ENCODE measurements around the gene DENND4C. TPM values are rescaled to one million over a fixed set of nuclear protein-coding genes. Genes with fewer than 3 reads are reported as not detected.
A peak's percentile ranks its signal among the peaks of the same experiment; 100 is the strongest.
"Not testable (repeated sequence)": the region's sequence is repeated elsewhere in the genome, so short reads cannot be mapped to it uniquely, and the experiment has no call there.

DENND4C gene
- total and polyA plus RNA-seq, 5 experiments from 2014 or later: 31.0 to 74.4 (median 40.2) TPM

- peak overlapping the region in 2 of 10 donors; percentile 58 to 69 for H3K27ac Mint-ChIP-seq
- peak overlapping the region in 1 of 10 donors; percentile 4 for H3K4me3 Mint-ChIP-seq
- DNase-seq, H3K9me3 Mint-ChIP-seq, H3K27me3 Mint-ChIP-seq, ATAC-seq, POLR2A ChIA-PET: not testable (repeated sequence)
- peaks cover 0 to 32% (median 9%) of the 10 kb centered on the region in 3 donors for H3K36me3 Mint-ChIP-seq
- H3K4me1 Mint-ChIP-seq: peaks cover 40 to 74% (median 66%) of the 10 kb centered on the region in 4 donors
These were observed 21.1 kb downstream of the DENND4C start for GRCh38 chr9:19251622-19252021.

GRCh38 chr9:19252174-19252884 is 21.8 kb downstream of the DENND4C start:
- POLR2A ChIA-PET: no interaction called here

GRCh38 chr9:19252885-19253219 is 22.4 kb downstream of the DENND4C start:
- ATAC-seq (no peak), DNase-seq (no peak)
- H3K36me3 Mint-ChIP-seq: peaks cover 0 to 25% (median 10%) of the 10 kb centered on the region in 3 donors
- peak overlapping the region in 2 of 10 donors; percentile 39 to 48 for H3K4me3 Mint-ChIP-seq
- H3K9me3 Mint-ChIP-seq: no peaks in the 10 kb centered on the region
- POLR2A ChIA-PET: no interaction called here
- no peaks in the 10 kb centered on the region for H3K27me3 Mint-ChIP-seq
- H3K4me1 Mint-ChIP-seq: peaks cover 33 to 71% (median 59%) of the 10 kb centered on the region in 4 donors
- H3K27ac Mint-ChIP-seq: peak overlapping the region in 3 of 10 donors; percentile 6 to 57 (median 17)

More at GRCh38 chr9:19252174-19252884, 21.8 kb downstream of the DENND4C start:
- Mint-ChIP-seq H3K4me3 (peak overlapping the region in 1 of 10 donors; percentile 39), H3K27me3 (no peaks in the 10 kb centered on the region), H3K9me3 (no peaks in the 10 kb centered on the region), H3K27ac (peak overlapping the region in 4 of 10 donors; percentile 10 to 69 (median 54)), H3K36me3 (peaks cover 0 to 26% (median 11%) of the 10 kb centered on the region in 3 donors), H3K4me1 (peaks cover 34 to 71% (median 61%) of the 10 kb centered on the region in 4 donors)
- ATAC-seq (no peak), DNase-seq (no peak)

- Mint-ChIP-seq H3K4me1 (peaks cover 27 to 65% (median 57%) of the 10 kb centered on the region in 4 donors), H3K27ac (peak overlapping the region in 3 of 10 donors; percentile 5 to 83 (median 12)), H3K4me3 (no peak overlapping the region), H3K27me3 (no peaks in the 10 kb centered on the region), H3K36me3 (peaks cover 0 to 13% (median 6%) of the 10 kb centered on the region in 3 donors), H3K9me3 (peaks cover 0 to 2% (median 0%) of the 10 kb centered on the region in 9 donors)
- DNase-seq (no peak), ATAC-seq (no peak)
- POLR2A ChIA-PET: no interaction called here
These were observed 24.6 kb downstream of the DENND4C start for GRCh38 chr9:19255112-19255511.

- peaks cover 0 to 2% (median 0%) of the 10 kb centered on the region in 9 donors for H3K9me3 Mint-ChIP-seq
- ATAC-seq (no peak), DNase-seq (no peak)
- no peaks in the 10 kb centered on the region for H3K27me3 Mint-ChIP-seq
- H3K4me3 Mint-ChIP-seq: peak overlapping the region in 1 of 10 donors; percentile 20
- H3K27ac Mint-ChIP-seq: peak overlapping the region in 2 of 10 donors; percentile 43 to 58
- peaks cover 24 to 65% (median 57%) of the 10 kb centered on the region in 4 donors for H3K4me1 Mint-ChIP-seq
- H3K36me3 Mint-ChIP-seq: peaks cover 0 to 11% (median 6%) of the 10 kb centered on the region in 3 donors
- POLR2A ChIA-PET: no interaction called here
These were observed 25.3 kb downstream of the DENND4C start for GRCh38 chr9:19255821-19256220.

- not testable (repeated sequence) for H3K27me3 Mint-ChIP-seq, H3K4me3 Mint-ChIP-seq, ATAC-seq, DNase-seq, H3K9me3 Mint-ChIP-seq
- Mint-ChIP-seq H3K36me3 (peaks cover 0 to 13% (median 6%) of the 10 kb centered on the region in 3 donors), H3K27ac (peak overlapping the region in 3 of 10 donors; percentile 0 to 81 (median 8)), H3K4me1 (peaks cover 17 to 64% (median 47%) of the 10 kb centered on the region in 4 donors)
- POLR2A ChIA-PET: interaction anchor here (0.6 to 0.7 kb wide), 2 partner anchors 38 to 78 kb away, joined by 3 to 7 read pairs; no protein-coding TSS in a partner anchor
These were observed 29.3 kb downstream of the DENND4C start for GRCh38 chr9:19259665-19260255.

- H3K4me3 Mint-ChIP-seq, ATAC-seq, DNase-seq, POLR2A ChIA-PET, H3K27ac Mint-ChIP-seq, H3K27me3 Mint-ChIP-seq, H3K9me3 Mint-ChIP-seq: not testable (repeated sequence)
- Mint-ChIP-seq H3K4me1 (peaks cover 29 to 81% (median 60%) of the 10 kb centered on the region in 4 donors), H3K36me3 (peaks cover 3 to 45% (median 36%) of the 10 kb centered on the region in 3 donors)
These were observed 35.1 kb downstream of the DENND4C start for GRCh38 chr9:19265602-19266001.

- ATAC-seq, DNase-seq, H3K27me3 Mint-ChIP-seq, H3K9me3 Mint-ChIP-seq, POLR2A ChIA-PET: not testable (repeated sequence)
- H3K4me1 Mint-ChIP-seq: peaks cover 23 to 71% (median 49%) of the 10 kb centered on the region in 4 donors
- H3K4me3 Mint-ChIP-seq: peak overlapping the region in 5 of 10 donors; percentile 8 to 46 (median 24)
- H3K36me3 Mint-ChIP-seq: peaks cover 3 to 44% (median 37%) of the 10 kb centered on the region in 3 donors
- H3K27ac Mint-ChIP-seq: peak overlapping the region in 3 of 10 donors; percentile 7 to 27 (median 12)
These were observed 36.4 kb downstream of the DENND4C start for GRCh38 chr9:19266778-19267384.

- POLR2A ChIA-PET: no interaction called here
- H3K27me3 Mint-ChIP-seq: no peaks in the 10 kb centered on the region
- H3K27ac Mint-ChIP-seq: peak overlapping the region in 1 of 10 donors; percentile 58
- H3K36me3 Mint-ChIP-seq: peaks cover 3 to 54% (median 50%) of the 10 kb centered on the region in 3 donors
- DNase-seq (no peak), ATAC-seq (no peak)
- H3K4me3 Mint-ChIP-seq: peak overlapping the region in 1 of 10 donors; percentile 10
- peaks cover 0 to 5% (median 0%) of the 10 kb centered on the region in 9 donors for H3K9me3 Mint-ChIP-seq
- H3K4me1 Mint-ChIP-seq: peaks cover 18 to 59% (median 47%) of the 10 kb centered on the region in 4 donors
These were observed 39.1 kb downstream of the DENND4C start for GRCh38 chr9:19269582-19269981.

GRCh38 chr9:19270421-19270949 is 40.0 kb downstream of the DENND4C start:
- ATAC-seq (no peak), DNase-seq (no peak)
- Mint-ChIP-seq H3K9me3 (peaks cover 0 to 5% (median 0%) of the 10 kb centered on the region in 9 donors), H3K4me3 (no peak overlapping the region), H3K36me3 (peaks cover 3 to 53% (median 53%) of the 10 kb centered on the region in 3 donors), H3K27me3 (no peaks in the 10 kb centered on the region), H3K4me1 (peaks cover 16 to 52% (median 44%) of the 10 kb centered on the region in 4 donors), H3K27ac (no peak overlapping the region)
- POLR2A ChIA-PET: interaction anchor here (0.5 kb wide), 1 partner anchor 9 kb away, joined by 3 read pairs; no protein-coding TSS in a partner anchor

- no peak overlapping the region for H3K27ac Mint-ChIP-seq
- ATAC-seq (no peak), DNase-seq (no peak)
- H3K9me3 Mint-ChIP-seq: peaks cover 0 to 5% (median 0%) of the 10 kb centered on the region in 9 donors
- H3K36me3 Mint-ChIP-seq: peaks cover 3 to 54% (median 53%) of the 10 kb centered on the region in 3 donors
- H3K27me3 Mint-ChIP-seq: no peaks in the 10 kb centered on the region
- H3K4me3 Mint-ChIP-seq: no peak overlapping the region
- peaks cover 18 to 55% (median 48%) of the 10 kb centered on the region in 4 donors for H3K4me1 Mint-ChIP-seq
- POLR2A ChIA-PET: no interaction called here
These were observed 40.6 kb downstream of the DENND4C start for GRCh38 chr9:19271081-19271480.

- H3K9me3 Mint-ChIP-seq: no peaks in the 10 kb centered on the region
- H3K4me3 Mint-ChIP-seq: no peak overlapping the region
- DNase-seq: no peak
- peak overlapping the region in 2 of 10 donors; percentile 17 to 54 for H3K27ac Mint-ChIP-seq
- peaks cover 10 to 56% (median 38%) of the 10 kb centered on the region in 4 donors for H3K4me1 Mint-ChIP-seq
- peaks cover 0 to 42% (median 9%) of the 10 kb centered on the region in 3 donors for H3K36me3 Mint-ChIP-seq
- no peaks in the 10 kb centered on the region for H3K27me3 Mint-ChIP-seq
- ATAC-seq: no peak
- POLR2A ChIA-PET: no interaction called here
These were observed 51.3 kb downstream of the DENND4C start for GRCh38 chr9:19281801-19282200.

Data from naive thymus-derived CD8-positive, alpha-beta T cell (primary cell).